ENCODE data around the gene LRMDA. TPM values are rescaled to one million over a fixed set of nuclear protein-coding genes. Genes with fewer than 3 reads are reported as not detected.
"Not testable (repeated sequence)": the region's sequence is repeated elsewhere in the genome, so short reads cannot be mapped to it uniquely, and the experiment has no call there.

LRMDA gene
- total RNA-seq, 2 experiments from 2014 or later, result not detected

DNA sequence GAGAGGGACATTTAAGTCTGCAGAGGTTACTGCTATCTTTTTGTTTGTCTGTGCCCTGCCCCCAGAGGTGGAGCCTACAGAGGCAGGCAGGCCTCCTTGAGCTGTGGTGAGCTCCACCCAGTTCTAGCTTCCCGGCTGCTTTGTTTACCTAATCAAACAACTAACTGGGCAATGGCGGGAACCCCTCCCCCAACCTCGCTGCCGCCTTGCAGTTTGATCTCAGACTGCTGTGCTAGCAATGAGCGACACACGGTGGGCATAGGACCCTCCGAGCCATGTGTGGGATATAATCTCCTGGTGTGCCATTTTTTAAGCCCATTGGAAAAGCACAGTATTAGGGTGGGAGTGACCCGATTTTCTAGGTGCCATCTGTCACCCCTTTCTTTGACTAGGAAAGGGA, 716.8 kb downstream of the LRMDA start:
- CTCF ChIA-PET, POLR2A ChIA-PET: not testable (repeated sequence)

DNA sequence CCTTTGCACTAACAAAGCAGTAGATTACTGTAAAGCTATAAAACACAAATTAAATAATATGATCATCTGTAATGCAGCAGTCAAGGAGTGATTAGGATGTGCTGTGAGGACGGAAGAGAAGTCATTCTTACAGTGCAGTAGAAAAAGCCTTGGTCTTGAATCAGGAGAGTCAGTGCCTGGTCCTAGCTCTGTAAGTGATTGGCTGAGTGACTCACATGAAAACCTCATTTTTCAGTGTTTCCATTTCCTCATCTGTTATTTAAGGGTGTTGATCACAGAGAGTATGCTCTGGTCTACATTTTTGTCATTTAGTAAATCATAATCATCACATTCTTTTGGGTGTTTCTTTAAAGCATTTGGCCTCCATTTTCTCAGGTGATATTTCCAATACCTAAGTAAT, 717.8 kb downstream of the LRMDA start:
- POLR2A ChIA-PET, result no interaction called here

DNA sequence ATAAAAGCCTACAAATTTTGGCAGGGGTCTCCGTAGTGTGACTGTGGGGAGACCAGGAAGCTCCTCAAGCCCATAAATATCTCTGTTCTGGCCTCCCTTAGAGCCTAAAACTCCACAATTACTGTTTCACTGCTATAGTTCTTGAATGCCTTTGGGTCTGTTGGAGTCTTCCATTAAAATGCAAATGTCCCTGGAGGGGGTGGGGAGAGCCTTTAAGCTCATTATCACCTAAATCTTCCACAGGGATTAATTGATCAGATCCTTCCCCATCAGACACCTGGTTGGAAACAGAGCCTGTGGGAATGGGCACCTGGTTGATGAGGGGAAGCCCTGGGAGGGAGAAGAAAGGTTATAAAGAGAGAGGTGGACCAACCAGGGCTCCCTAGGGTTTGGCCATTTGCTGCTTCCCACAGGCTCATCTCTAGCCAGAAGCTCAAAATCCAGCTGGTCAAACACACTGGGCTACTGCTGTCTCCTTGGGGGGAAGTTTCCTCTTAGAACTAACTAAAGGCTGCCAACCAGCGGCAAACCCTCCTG, 718.2 kb downstream of the LRMDA start:
- ChIA-PET CTCF (no interaction called here), POLR2A (no interaction called here)

More for the DNA sequence above, 717.8 kb downstream of the LRMDA start:
- CTCF ChIA-PET, result no interaction called here

DNA sequence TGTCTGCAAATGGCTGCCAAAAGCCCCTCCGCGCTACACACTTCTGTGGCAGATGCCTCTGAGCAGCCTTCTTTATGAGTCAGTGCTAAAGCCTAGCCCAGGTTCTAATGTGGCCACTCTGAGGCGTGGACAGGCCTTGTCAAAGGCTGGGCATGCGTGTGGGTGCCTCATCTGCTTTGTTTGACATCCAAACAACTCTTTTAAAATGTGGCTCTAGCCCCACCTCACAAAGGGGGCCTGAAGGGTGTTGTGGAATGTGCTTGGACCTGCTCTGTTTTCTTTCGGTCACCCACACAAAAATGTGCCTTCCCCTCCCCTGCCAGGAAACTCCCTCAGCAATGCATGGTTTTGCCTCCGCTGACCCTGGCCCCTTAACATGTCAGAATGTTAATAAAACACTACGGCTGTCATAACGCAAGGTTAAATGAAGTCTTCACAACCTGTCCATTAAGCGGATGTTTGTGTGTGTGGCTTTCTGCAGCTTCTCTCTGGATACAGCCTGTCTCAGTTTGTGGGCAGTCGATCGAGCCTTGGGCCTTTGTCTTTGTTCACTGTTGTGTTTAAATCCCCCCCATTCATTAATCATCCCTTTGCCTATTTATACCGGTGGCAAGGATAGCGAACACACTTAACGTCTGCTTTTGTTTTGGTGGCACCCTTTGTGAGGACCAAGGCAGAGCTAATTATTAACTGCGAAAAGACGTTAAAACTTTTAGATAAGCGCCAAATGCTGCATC, 718.9 kb downstream of the LRMDA start:
- POLR2A ChIA-PET, result no interaction called here
- CTCF ChIA-PET, result no interaction called here

DNA sequence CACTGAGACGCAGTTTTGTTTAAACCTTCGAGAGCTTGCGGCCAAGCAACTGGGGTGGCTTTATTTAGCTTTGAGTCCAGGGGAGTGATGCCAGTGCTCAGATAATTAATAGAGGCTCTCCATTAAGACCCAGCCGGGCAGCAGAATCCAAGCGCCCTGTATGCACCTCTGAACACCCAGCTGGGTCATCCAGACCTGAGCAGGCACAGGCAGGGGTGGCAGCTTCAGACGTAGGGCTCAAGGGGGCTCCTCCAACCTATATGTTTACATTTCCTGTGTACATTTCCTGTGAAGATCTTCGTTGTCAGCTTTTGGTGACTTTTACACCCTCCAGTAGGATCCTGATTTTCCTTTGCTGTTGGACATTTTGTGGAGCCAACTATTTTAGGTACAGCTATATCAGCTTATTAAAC, 719.5 kb downstream of the LRMDA start:
- ChIA-PET CTCF (no interaction called here), POLR2A (no interaction called here)

- POLR2A ChIA-PET, result no interaction called here
- CTCF ChIA-PET, result no interaction called here
These were observed 720.8 kb downstream of the LRMDA start for GRCh38 chr10:76152186-76152585.

- POLR2A ChIA-PET, result no interaction called here
These were observed 724.5 kb downstream of the LRMDA start for GRCh38 chr10:76155961-76156360.

GRCh38 chr10:76160446-76161300, 729.2 kb downstream of the LRMDA start:
- POLR2A ChIA-PET, result no interaction called here
- CTCF ChIA-PET, result no interaction called here

More at GRCh38 chr10:76155961-76156360, 724.5 kb downstream of the LRMDA start:
- CTCF ChIA-PET, result no interaction called here

DNA sequence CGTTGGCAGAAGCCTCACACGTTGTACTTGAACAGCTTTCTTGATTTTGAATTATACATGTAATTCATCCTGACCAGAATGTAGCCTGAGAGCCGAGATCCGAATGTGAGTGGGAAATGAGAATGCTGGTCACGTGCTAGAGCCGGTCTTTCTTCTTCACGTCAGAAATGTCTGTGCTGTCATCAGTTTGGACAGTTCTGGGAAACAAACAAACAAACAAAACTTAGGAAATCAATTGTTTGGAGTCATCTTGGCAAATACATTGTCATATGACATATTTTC, 729.8 kb downstream of the LRMDA start:
- CTCF ChIA-PET, result no interaction called here
- POLR2A ChIA-PET, result no interaction called here

- ChIA-PET CTCF (no interaction called here), POLR2A (no interaction called here)
These were observed 737.0 kb downstream of the LRMDA start for GRCh38 chr10:76168437-76168836.

GRCh38 chr10:76169246-76169645, 737.8 kb downstream of the LRMDA start:
- CTCF ChIA-PET, result no interaction called here

DNA sequence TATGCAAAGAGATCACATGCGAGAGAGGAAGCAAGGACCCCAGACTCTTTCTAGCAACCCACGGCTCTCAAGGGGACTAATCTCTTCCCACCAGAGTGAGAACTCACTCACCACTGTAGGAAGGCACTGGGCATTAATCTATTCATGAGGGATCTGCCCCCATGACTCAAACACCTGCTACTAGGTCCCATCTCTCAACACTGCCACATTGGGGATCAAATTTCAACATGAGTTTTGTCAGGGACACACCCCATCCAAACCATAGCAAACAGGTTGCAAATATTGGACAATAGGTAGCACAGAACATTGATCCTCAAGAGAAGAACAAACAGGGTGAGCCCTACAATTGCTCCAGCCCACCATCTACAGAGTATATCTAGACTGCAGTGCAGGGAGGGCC, 740.6 kb downstream of the LRMDA start:
- POLR2A ChIA-PET, result no interaction called here
- CTCF ChIA-PET, result no interaction called here

More at GRCh38 chr10:76169246-76169645, 737.8 kb downstream of the LRMDA start:
- POLR2A ChIA-PET, result no interaction called here

GRCh38 chr10:76175533-76176165, 744.2 kb downstream of the LRMDA start:
- ChIA-PET CTCF (no interaction called here), POLR2A (no interaction called here)

- POLR2A ChIA-PET, result no interaction called here
- CTCF ChIA-PET, result no interaction called here
These were observed 744.7 kb downstream of the LRMDA start for GRCh38 chr10:76176166-76176550.

DNA sequence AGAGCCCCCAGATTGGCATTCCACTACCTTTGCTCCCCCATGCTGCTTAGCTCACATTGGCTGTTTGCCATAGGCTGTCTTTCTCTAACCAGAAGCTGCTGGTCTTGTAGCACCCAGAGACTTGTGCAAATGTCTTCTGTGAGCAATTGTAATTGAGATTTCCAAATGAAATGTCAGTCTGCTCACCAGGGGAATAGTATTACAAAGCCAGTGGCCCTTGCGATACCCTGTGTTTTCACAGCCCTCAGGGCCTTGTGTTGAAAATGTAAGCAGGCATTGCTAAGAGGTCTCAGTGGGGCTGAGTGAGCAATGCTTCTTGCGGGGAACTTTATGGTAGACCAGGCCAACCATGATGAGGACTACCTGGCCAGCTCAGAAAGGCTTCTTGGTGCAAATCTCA, 746.5 kb downstream of the LRMDA start:
- CTCF ChIA-PET, result no interaction called here
- POLR2A ChIA-PET, result no interaction called here

DNA sequence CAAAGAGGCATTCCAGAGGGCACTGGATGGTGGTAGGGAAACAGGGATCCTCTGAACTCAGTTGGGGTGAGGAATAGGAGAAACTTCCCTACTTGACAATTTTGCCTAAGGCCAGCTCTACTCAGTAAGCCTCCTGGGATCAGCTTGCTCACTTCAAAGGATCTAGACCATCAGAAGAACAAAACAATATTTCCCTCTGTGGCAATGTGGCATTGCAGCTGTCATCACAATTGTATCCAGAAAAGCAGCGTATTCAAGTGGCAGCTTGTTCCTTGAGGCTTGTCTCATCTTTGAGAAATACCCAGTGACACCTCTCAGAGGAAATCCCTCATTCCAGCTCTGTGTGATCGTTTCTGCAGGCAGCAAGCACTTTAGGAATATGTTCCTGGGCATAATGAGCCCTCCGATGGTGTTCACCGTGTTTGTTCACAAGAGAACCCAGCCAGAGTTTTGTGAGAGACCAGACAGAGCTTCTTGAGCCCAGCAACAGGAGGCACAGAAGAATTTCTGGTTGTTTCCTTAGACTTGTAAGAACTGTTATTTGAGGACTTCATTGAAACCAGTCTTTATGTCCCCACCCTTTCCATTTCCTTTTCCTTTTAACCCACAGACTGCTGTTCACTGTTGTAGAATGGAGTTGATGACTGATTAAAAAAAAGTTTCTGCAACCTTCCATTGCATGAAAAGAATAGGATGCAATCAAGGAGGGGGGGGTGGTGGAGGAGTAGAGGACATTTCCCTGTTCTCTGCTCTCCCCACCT, 747.3 kb downstream of the LRMDA start:
- ChIA-PET POLR2A (no interaction called here), CTCF (interaction anchor here (0.7 kb wide), 1 partner anchor 31 kb away, joined by 3 read pairs; no protein-coding TSS in a partner anchor)

DNA sequence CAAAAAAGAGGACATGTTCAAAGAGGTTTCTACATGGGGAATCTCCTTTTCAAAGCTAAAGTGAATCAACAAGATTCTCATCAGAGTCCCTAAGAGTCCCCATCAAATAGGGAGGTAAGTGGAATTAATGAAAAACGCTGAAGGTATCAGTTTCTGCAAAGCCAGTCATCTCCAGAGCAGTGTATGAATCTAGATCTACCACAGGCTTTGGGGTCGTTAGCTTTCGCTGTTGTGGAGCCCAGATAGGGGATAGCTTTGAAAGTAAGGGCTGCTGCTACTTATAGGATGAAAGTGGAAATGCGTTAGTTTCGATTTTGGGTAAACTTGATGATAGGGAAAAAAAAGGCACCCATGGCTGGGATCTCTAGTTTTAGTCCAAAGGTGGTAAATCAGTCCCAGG, 748.4 kb downstream of the LRMDA start:
- ChIA-PET CTCF (no interaction called here), POLR2A (no interaction called here)

DNA sequence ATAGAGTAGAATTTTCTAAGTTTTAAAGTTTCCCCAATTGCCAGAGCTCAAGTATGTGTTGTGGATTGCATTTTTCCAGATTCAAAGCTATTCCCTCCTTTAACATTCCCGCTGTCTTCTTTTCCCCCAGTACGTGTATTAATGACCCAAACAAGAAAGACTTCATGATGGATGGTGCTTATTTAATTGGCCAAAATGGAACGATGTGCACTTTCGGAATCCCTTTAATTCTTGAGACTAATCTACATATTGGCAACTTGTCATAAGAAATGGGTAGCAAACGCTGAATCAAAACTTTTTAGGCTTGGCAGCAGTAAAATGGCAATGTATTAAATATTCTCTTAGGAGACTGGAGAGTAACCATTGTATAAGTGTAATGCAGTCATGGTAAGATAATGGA, 753.2 kb downstream of the LRMDA start:
- ChIA-PET POLR2A (no interaction called here), CTCF (no interaction called here)

DNA sequence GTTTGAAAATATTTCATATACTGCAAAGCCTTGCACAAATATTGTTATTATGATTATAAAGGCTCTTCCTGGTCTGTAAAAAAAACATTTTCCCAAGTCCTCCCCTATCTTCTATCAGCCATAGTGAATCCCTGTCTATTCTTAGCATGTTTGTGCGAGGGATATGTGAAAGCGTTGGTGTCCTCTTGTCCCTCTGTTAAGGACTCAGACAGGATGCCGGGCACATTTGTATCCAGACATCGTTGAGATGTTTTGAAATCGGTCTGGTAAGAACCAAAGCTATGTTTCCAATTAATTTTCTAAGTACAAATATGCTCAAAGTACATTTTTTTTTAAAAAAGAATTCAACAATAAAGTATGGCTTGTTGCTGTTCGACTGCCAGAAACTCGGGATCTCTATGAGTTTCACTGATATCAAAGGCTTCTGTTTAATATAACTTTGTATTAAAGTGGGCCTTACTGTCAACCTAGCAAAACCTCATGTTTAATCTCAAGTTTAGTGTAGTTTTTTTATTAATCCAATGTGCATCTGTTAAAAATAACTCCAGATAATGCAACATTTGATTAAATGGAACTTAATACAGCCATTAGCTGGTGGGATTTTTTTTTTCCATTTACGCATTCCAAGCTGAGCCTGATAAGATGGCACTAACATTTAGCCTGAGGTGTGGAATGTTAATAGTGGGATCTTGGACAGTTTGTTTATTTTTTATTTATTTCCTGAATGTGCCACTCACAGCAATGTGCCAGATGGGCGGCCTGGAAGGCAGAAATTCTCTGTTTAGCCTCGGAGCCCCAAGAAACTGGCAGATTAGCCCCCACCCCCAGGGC, 754.3 kb downstream of the LRMDA start:
- ChIA-PET CTCF (no interaction called here), POLR2A (no interaction called here)

GRCh38 chr10:76188216-76188615, 756.8 kb downstream of the LRMDA start:
- POLR2A ChIA-PET, result no interaction called here
- CTCF ChIA-PET, result no interaction called here
